ENCODE results near the gene CTDNEP1.

CTDNEP1 gene

GRCh38 chr17:7279448-7279847, 27.9 kb upstream of the CTDNEP1 start:
- no peak for FAIRE-seq

DNA sequence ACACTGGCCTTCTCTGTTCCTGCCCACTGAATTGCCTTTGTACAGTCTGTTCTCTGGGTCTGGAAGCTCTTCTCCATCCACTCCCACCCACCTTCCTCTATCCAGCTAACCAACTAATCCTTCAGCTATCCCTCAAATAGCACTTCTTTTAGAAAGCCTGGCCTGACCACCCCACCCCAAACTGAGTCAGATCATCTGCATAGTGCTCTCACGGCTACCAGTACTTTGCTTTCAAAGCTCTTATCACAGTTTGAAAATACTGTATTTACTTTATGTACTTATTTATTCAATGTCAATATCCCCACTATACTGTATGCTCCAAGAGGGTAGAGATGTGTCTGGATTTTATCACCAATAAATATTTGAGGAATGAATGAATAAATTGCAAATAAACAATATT, 15.2 kb upstream of the CTDNEP1 start:
- FAIRE-seq: no peak

- FAIRE-seq: no peak
Measured at GRCh38 chr17:7263801-7264078, 12.2 kb upstream of the CTDNEP1 start.

DNA sequence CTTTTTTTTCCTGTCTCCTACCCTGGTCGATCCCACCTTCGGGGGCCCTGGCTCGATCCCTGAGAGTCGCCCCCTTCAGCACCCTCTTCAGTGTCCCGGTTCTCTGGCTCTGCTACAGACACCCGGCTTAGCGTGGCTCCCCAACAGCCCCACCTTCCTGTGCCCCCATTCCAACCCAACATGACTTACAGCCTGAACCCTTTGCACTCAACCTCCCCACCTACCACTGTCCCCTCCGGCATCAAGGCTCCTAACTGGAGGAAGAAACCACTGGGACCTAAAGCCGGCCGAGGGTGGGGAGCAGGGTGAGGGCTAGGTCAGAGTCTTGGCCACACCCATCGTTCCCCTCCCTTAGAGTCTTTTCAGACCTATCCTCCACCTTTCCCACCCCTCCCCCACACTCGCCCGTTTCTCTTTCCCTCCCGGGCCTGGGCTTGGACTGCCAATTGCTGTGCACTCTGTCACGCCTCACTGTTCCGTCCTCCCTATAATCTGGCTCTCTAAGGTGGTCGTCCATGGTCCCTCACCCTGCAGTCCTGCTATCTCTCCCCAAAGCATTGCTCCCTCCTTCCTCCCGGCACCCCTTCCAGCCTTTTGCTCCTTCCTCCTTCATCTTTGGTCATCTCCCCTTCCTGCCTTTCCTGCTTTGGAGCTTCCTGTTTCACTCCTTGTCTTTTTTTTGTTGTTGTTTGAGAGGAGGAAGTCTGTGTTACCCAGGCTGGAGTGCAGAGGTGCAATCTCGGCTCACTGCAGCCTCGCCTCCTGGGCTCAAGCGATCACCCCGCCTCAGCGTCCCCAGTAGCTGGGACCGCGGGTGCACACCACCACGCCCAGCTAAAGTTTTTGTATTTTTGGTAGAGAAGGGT, 11.6 kb upstream of the CTDNEP1 start:
- FAIRE-seq: no peak

DNA sequence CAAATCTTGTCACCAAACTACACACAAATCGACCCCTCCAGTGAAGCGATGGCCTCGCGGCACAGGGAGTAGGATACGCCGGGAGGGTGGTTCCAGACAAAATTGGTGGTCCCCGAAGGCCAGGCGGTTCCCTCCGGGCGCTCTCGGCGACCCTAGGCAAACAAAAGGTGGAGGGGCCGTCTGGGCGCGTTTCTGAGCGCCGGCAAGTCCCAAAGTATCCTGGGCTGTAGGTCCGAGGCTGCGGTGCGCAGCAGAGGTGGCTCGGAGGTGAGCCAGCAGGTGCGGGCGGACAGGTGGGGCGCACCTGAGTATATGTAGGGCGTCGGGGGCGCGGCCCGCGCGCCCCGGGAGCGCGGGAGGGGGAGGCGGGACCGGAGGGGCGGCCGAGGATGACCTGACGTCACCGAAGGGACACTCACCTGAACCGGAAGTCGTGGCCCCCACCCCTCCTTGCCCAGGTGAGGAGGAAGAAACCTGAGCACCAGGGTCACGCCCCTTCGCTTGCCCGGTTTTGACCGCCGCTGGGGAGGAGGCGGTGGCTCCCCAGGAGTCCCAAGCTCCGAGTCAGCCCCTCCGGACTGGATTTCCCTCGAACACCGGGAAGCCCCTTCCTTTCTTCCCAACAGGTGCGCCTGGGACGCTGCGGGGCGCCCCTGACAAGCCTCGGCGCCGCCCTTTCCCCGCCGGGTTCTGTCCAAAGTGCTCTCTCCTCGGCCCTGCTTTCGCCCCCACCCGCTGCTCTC, 10.8 kb upstream of the CTDNEP1 start, which contains the start of gene CLDN7:
TSS of gene CLDN7 (minus strand) at position 287 of the 743 bp plus-strand sequence. CDS start 435 bp downstream, outside the sequence.
- no peak for FAIRE-seq

GRCh38 chr17:7261379-7262191, 10.1 kb upstream of the CTDNEP1 start:
- FAIRE-seq: no peak

DNA sequence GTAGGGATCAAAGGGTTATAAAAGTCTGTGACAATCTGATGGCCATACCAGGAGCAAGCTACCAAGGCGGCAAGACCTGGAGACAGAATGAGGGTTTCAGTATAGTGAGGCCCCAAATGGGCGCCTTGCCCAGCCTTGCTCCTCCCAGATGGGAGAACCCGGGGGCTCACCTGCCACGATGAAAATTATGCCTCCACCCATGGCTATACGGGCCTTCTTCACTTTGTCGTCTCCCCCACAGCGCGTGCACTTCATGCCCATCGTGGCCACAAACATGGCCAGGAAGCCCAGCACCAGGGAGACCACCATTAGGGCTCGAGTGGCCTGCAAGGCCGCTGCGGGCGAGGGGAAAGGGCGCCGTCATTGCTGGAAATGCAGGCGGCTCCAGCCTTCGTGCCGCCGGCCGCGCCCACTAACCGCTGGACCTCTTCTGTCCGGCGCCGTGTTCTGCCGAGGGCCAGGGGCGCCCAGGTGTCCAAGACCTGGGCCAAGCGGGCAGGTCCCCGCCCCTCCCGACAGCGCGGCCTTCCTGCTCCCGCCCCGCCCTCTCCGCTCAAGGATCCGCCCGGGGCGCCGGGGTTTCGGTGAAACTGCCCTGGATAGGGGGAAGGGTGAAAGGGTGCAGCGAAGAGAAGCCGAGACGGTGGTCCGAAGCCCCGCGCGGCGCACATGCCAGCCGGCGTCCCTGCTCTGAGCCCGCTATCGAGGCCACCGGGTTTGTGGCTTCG, 9.3 kb upstream of the CTDNEP1 start:
- no peak for FAIRE-seq

- no peak for FAIRE-seq
Measured at GRCh38 chr17:7260151-7260550, 8.6 kb upstream of the CTDNEP1 start.

DNA sequence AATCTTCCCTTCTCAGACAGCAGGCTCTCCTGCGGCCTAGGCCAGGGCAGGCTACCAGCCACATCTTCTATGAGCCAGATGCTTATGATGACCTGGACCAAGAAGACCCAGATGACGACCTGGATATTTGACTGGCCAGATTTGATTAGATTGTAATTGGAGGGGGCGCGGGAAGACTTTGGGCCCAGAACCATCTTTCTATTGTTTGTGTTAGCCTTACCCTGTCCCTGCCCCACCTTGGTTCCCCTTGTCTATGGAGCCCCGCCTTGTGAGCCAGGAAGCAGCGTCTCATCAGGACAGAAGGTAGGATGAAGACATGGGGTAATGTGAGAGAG, 8.0 kb upstream of the CTDNEP1 start:
- FAIRE-seq: no peak

GRCh38 chr17:7258731-7259554, 7.4 kb upstream of the CTDNEP1 start:
- FAIRE-seq: no peak

- no peak for FAIRE-seq
Measured at GRCh38 chr17:7256766-7257456, 5.4 kb upstream of the CTDNEP1 start.

- FAIRE-seq: no peak
Measured at GRCh38 chr17:7254511-7254910, 3.0 kb upstream of the CTDNEP1 start.

DNA sequence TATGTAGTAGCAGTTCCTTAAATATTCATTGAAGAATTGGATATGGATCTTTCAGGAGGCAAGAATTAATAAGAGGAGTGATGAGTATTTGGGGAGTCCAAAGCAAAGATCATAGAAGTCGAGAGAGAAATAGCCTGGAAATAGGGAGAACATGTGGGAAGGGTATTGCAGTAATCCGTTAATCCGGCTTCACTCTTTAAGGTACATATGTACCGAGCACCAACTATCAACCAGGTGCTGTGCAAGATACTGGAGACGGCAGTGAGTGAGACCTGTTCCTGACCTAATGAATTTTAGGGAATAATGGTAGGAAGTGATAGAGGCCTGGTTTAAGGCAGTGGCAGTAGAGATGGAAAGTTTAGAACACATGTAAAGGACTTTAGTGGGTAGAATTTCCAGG, 1.5 kb upstream of the CTDNEP1 start:
- no peak for FAIRE-seq

- no peak for FAIRE-seq
Measured at GRCh38 chr17:7252176-7253043, 876 bp upstream of the CTDNEP1 start, which contains the start of gene ELP5. TSS of gene ELP5 (plus strand) at chr17:7252215. CDS start at chr17:7252551, 336 bp downstream.

- FAIRE-seq: no peak
Measured at GRCh38 chr17:7250695-7251627, 573 bp downstream of the CTDNEP1 start.

- FAIRE-seq: no peak
Measured at GRCh38 chr17:7249830-7250229, 1.7 kb downstream of the CTDNEP1 start.

DNA sequence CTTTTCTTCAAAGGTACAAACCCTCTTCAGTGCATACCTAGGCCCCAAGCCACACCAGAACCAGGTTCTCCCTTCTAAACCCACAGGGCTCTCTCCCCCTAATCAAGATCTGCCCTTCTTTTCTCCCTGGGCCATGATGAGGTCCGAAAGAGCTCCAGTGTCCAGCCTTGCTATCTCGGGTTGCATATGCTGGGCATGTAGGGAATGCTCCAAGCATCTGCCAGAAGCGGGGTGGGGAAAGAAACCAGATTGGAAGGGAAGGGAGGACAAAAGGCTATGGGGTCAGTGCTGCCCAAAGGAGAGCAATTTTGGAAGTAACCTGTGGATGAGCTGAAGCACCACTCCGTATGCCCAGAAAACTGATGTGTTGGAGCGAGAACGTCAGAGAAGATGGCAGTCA, 2.3 kb downstream of the CTDNEP1 start:
- FAIRE-seq: no peak

DNA sequence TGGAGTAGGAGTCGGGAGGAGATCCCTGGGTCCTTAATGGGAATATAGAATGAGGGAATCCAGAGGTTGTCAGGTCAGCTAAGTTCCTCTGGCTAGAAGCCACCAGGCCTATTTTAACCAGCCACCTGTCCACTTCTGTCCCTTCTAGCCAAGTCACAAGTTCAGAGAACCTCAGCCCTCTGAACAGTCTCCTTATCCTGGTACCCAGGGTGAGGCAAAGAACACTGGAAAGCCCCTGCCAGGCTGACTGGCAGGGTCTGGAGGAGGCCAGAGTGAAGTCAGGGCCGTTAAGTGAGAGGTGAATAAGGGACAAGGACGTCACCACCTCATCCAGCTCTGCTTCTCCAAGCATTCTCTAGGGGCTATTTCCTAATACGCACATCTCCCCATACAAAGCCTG, 2.7 kb downstream of the CTDNEP1 start:
- FAIRE-seq: no peak

- FAIRE-seq: no peak
Measured at GRCh38 chr17:7246779-7247178, 4.8 kb downstream of the CTDNEP1 start.

All from G401.6 (cell line).